Measurements from ENCODE around the gene LIPN. TPM values are rescaled to one million over a fixed set of nuclear protein-coding genes. Genes with fewer than 3 reads are reported as not detected.

LIPN gene
- 1 to 10 TPM in 1 of 4 donors, under 1 TPM in 1, not detected in 2; 0.19 to 2.2 TPM for total RNA-seq

GRCh38 chr10:88759366-88760101 lies at the start of gene LIPN:
Gene LIPN (plus strand): TSS chr10:88760020. CDS start chr10:88761406, 1,386 bp downstream.
- no peak within 1 kb of the TSS for H3K4me3 ChIP-seq
- DNase-seq: no peak
- no peaks in the 10 kb centered on the region for H3K36me3 ChIP-seq
- TF ChIP-seq, protein P1, sequence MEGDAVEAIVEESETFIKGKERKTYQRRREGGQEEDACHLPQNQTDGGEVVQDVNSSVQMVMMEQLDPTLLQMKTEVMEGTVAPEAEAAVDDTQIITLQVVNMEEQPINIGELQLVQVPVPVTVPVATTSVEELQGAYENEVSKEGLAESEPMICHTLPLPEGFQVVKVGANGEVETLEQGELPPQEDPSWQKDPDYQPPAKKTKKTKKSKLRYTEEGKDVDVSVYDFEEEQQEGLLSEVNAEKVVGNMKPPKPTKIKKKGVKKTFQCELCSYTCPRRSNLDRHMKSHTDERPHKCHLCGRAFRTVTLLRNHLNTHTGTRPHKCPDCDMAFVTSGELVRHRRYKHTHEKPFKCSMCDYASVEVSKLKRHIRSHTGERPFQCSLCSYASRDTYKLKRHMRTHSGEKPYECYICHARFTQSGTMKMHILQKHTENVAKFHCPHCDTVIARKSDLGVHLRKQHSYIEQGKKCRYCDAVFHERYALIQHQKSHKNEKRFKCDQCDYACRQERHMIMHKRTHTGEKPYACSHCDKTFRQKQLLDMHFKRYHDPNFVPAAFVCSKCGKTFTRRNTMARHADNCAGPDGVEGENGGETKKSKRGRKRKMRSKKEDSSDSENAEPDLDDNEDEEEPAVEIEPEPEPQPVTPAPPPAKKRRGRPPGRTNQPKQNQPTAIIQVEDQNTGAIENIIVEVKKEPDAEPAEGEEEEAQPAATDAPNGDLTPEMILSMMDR (IDR thresholded peaks at IDR 0.05): no peak
- TF ChIP-seq POLR2A (IDR thresholded peaks at IDR 0.05): no peak
- no peaks in the 10 kb centered on the region for H3K9me3 ChIP-seq
- intact Hi-C loops (cut with DNase I): no loop called here
- H3K27ac ChIP-seq: peak within 1 kb of the TSS in 1 of 4 donors; percentile 6
- H3K27me3 ChIP-seq: no peaks in the 10 kb centered on the region
- H3K4me1 ChIP-seq: no peaks in the 10 kb centered on the region
- WGBS, 2 donors: 64 to 78% methylated on average over 7 of the region's 7 CpGs

DNA sequence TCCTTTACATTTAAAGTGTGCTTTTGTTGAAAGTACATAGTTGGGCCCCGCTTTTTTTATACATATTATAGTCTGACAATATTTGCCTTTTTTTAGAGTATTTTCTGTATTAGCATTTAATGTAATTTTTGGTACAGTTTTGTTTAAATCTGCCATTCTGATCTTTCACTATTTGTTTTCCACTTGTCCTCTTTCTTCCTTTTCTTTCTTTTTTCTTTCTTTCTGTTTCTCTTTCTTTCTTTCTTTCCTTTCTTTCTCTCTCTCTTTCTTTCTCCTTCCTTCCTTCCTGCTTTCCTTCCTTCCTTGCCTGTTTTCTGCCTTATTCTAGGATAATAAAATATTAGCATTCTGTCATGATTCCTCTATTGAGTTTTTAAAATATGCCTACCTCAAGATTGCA lies 44.3 kb upstream of the LIPN start:
- H3K9me3 ChIP-seq: no peaks in the 10 kb centered on the region
- H3K4me1 ChIP-seq: no peaks in the 10 kb centered on the region
- H3K27me3 ChIP-seq: no peaks in the 10 kb centered on the region
- WGBS, 2 donors: 92 to 95% methylated on average over 1 of the region's 1 CpG
- TF ChIP-seq, protein P1 (IDR thresholded peaks at IDR 0.05): no peak
- TF ChIP-seq POLR2A (IDR thresholded peaks at IDR 0.05): no peak
- H3K27ac ChIP-seq: no peak overlapping the region
- no peaks in the 10 kb centered on the region for H3K36me3 ChIP-seq
- intact Hi-C loops (cut with DNase I): no loop called here
- DNase-seq: no peak
- no peak overlapping the region for H3K4me3 ChIP-seq

GRCh38 chr10:88721392-88721791 lies 38.4 kb upstream of the LIPN start:
- H3K4me1 ChIP-seq: no peaks in the 10 kb centered on the region
- H3K27ac ChIP-seq: no peak overlapping the region
- no peak for TF ChIP-seq POLR2A (IDR thresholded peaks at IDR 0.05)
- TF ChIP-seq, protein P1 (IDR thresholded peaks at IDR 0.05): no peak
- H3K4me3 ChIP-seq: no peak overlapping the region
- peaks cover 0 to 5% (median 0%) of the 10 kb centered on the region in 4 donors for H3K27me3 ChIP-seq
- intact Hi-C loops (cut with DNase I): no loop called here
- no peaks in the 10 kb centered on the region for H3K9me3 ChIP-seq
- 71 to 83% methylated on average over 4 of the region's 4 CpGs for WGBS, 2 donors
- H3K36me3 ChIP-seq: no peaks in the 10 kb centered on the region
- no peak for DNase-seq

- Histone ChIP-seq H3K4me3 (no peak overlapping the region), H3K27me3 (peaks cover 0 to 19% (median 0%) of the 10 kb centered on the region in 4 donors), H3K36me3 (no peaks in the 10 kb centered on the region), H3K4me1 (no peaks in the 10 kb centered on the region), H3K27ac (no peak overlapping the region), H3K9me3 (no peaks in the 10 kb centered on the region)
- no peak for DNase-seq
- intact Hi-C loops (cut with DNase I): no loop called here
- TF ChIP-seq POLR2A (IDR thresholded peaks at IDR 0.05): no peak
- TF ChIP-seq, protein P1 (IDR thresholded peaks at IDR 0.05): no peak
- WGBS, 2 donors: 23 to 35% methylated on average over 1 of the region's 1 CpG
Measured at GRCh38 chr10:88725798-88726197, 34.0 kb upstream of the LIPN start.

DNA sequence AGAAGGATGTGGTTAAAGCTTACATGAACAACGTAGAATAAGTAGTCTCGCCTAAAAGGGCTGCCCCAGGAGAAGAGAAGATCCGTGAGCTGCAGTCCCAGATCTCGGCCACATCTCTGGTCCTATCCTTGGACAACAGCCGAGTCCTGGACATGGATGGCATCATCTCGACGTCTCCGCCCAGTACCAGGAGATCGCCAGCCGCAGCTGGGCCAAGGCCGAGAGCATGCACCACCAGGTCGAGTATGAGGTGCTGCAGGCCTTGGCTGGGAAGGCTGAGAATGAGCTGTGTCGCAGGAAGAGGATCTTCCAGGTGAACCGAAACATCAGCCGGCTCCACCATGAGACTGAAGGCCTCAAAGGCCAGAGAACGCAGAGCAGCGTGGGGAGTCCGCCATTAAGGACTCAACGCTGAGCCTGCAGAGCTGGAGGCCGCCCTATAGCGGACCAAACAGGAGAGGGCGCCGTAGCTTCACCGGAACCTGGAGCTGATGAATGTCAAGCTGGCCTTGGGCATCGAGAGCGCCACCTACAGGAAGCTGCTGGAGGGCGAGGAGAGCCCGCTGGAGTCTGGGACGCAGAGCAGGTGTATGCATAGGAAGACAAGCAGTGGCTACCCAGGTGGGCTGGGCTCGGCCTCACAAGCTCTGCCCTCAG lies 31.6 kb upstream of the LIPN start:
- 64 to 81% methylated on average over 4 to 14 of the region's 30 CpGs for WGBS, 2 donors
- TF ChIP-seq, protein P1 (IDR thresholded peaks at IDR 0.05): peak in 2 of 6 experiments; percentile 10 to 61
- TF ChIP-seq POLR2A (IDR thresholded peaks at IDR 0.05): no peak
- Histone ChIP-seq H3K36me3 (no peaks in the 10 kb centered on the region), H3K27ac (no peak overlapping the region), H3K9me3 (no peaks in the 10 kb centered on the region), H3K27me3 (peaks cover 0 to 19% (median 0%) of the 10 kb centered on the region in 4 donors), H3K4me1 (no peaks in the 10 kb centered on the region), H3K4me3 (no peak overlapping the region)
- no peak for DNase-seq
- intact Hi-C loops (cut with DNase I): no loop called here
